ENCODE results near the gene ZHX3. TPM values are rescaled to one million over a fixed set of nuclear protein-coding genes. Genes with fewer than 3 reads are reported as not detected.

Gene ZHX3
- total RNA-seq, 1 donor from 2014 or later = 10.6 TPM

DNA sequence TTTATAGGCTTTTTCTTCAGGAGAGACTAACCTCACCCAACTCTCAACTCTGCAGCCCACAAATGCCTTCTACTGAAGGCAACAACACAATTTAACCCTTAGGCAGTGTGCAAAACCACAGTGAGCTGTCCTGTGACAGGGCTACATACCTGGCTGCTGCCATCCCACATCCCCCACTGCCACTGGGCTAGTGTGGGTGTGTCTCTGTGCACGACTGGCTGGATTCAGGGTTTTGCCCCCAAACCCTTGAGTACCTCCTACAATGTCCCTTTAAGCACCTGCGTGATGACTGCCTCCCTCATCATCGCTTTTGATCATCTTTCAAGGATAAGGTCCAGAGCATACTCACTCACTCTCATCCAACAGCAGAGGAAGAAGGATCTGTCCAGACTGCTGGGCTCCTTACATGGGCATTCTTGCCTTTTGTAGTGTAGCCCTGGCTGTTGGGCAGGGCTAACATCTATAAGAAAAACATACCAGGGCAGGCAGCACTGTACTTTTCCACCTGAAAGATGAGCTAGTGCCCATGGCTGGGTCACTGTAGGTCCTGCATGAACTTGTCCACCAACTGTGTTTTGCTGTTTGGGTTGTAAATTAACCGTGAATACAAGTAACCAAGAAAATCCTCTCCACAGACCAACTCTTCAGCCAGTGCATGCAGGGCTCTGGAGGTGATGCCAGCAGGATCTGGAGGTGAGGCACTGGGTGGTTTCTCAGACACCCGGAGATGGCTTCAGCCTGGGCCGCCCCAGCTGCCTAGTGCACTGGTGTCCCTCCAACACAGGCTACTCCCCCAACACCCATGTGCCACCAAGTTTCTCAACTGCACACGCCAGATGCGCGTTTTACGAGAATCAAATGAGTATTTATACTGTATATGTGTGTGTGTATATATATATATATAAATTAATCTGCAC lies 135.0 kb downstream of the ZHX3 start:
- no peak for DNase-seq

DNA sequence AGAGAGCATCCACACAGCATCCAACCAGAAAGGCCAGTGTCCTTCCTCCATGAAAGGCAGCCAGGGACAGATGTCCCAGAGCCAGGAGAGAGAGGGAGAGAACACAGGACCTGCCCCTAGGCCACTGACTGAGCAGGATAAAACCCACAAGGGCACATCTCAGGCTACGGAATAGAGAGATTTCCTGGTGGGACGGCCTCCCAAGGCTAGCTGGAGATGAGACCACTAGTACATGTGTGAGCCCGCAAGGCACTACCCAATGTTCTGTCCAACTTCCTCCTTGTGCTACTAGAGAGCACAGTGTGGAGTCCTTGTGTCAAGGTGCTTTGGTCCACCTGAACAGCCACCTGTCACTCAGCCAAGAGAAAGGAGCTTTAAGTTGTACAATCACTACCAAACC lies 136.0 kb downstream of the ZHX3 start:
- no peak for DNase-seq

DNA sequence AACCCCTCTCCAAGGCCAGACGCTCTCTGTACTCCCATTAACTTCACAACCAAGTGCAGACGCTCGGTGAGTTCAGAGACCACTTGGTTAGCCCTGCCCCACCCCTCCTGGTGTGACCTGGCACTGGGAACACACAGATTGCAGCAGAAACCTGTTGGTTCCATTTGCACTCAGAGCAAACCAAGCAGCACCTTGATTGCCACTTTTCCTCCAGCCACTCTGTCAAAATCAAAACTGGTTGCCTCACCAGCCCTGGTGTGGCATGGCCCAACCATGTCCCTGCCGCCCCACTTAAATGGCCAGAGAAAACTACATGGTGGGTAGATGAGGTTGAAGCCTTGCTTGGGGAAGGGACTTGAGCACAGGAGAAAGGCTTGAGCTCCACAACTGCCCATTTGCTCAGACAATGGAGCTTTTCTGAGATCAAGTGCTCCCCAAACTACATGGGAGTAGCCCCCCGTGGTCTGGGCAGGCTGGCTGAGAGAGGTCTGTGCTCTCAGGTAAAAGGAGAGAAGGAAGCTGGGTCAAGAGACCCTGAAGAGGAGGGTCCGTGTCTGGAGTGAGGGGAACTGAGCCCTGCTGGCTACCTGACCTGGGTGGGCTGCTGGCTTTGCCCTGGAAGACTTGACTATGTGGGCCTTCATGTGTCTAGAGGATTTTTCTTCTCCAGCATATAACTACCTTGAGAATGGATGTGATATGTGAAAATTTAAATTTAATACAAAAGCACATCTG lies 136.8 kb downstream of the ZHX3 start:
- DNase-seq = no peak

DNA sequence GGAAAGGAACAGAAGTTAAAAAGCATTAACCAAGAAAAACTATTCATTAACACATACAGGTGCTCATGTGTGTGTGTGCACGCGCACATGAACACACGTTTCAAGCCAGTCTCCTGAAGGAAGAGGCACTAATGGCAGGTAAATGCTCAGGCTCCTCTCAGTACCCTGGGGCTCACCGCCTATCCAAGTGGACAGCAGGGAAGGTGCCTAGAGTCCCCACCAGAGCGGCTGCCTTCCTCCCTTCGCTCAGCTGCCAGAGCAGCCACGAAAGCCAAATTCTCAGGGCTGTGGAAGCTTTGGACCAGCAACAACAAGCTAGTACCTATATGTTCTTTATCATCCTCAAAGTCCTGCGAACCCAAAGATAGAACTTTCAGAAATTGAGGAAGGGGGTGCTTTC lies 137.6 kb downstream of the ZHX3 start:
- DNase-seq = no peak

DNA sequence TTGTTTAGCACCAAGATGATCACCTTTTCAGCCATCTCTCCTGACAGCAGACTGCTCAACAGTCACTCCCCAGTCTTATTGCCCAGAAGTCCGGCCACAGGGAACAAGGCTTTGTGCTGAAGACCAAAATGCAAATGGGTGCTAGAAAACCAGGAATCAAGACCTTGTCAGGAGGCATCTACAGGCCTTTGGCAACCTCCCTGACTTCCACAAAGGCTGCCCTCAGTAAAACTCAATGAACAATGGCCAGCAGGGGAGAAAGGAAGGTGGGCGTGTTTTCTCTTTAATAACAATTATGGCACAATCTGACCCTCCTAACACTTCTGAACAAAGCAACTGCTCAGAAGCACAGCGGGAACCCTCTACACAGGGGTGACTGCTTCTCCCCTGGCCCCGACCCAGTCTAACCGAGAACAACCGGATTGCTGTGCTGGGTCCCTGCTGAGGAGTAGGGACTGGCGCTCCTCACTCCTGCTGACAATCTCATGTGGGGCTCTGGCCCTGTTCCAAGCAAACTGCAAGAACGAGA lies 138.6 kb downstream of the ZHX3 start:
- DNase-seq = peak; percentile 67

DNA sequence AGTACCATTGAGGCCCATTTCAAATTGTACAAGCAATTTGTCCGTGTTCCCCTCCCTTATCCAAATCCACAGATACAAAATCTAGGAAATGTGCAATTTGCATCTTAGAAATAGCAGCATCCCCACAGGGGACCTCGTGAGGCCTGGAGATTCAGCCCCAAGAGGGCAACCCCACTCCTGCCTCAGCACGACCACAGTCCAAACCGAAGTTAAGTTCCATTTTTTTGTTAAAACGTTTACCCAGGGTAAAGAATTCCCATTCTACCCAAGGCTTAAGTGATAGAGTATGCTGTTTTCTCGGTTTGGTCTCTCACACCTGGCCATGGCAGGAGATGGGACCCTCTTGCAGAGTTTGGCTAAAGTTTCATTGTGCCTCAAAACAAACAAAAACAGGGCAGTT lies 139.0 kb downstream of the ZHX3 start:
- DNase-seq = no peak

DNA sequence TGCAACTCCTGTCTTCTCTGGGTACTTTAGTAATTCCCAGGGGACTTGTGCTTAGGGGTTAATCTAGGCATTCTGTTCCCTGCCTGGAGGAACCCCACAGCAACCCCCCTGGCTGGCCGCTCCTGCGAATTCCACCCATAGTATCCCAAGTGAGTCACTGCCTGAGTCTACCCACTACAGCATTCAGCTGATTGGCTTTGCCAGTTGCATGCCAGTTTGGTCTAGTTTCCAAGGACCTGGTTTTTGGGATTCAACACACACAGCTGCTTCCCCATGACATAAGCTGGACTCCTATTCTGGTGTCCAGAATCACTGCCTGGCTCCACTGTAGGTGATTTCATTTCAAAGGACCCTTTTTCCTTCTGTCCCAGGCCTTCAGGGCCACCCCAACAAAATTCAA lies 139.9 kb downstream of the ZHX3 start:
- DNase-seq = peak; percentile 82

DNA sequence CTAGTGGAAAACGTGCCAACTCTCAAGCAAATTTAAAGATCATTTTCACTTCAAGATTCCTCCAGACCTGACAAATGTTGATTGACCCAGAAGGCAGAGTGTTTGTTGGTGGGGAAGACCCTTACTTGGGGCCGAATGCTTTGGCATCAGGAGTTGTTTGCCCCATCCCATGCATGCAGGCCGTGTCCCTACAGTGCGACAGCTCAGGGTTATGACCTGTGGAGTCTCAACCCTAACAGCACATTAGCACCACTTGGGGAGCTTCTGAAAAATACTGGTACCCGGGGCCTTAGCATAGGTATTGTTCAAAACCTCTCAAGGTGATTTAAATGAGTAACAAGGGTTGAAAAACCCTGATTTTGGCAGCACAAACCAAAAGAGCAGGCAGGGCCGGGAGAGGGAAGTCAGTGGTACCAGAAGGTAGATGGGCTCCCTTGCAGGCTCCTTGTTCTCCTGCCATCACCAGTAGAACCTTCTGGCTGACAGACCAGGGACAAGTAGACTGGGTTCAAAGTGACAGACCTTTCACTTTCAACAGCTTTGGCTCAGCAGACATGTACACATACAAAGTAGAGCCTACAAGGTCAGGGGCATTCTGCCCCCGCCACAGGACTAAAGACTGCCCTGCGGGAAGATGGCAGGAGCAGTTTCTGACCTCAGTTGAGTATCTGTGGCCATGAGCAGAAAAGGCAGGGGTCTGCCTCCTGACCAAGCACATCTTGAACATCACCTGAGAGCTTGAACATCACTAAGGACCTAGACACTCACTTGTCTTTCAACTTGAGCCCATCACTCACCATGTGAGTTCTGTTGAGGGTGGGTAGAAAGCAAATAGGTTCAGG lies 140.6 kb downstream of the ZHX3 start:
- no peak for DNase-seq

DNA sequence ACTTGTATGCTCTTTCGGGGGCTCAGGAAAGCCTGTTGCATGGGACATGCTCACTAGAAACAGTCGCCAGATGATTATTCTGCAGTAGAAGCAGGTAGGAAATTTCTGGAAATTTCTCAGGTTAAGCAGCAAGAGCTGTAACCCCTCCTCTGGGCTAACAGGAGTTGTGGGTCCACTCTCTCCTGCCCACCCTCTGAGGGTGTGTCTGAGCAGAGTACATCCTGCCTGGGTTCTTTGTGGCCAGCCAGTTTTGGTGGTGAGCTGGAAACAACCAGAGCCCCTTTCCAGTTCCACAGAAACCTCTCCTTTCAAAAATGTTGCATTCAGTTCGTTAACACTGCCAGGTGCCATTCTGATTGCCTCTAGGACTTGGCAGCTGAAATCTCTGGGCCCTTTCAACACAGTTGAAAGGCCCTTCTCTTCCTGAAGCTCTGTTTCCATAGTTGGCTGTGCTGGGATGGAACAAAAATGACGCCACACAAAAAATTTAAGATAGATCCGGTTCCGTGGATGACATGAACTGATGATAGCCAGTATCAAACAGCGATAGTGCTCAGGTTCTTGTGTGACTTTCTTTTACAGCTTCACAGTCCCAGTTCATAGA lies 141.7 kb downstream of the ZHX3 start:
- DNase-seq = no peak

DNA sequence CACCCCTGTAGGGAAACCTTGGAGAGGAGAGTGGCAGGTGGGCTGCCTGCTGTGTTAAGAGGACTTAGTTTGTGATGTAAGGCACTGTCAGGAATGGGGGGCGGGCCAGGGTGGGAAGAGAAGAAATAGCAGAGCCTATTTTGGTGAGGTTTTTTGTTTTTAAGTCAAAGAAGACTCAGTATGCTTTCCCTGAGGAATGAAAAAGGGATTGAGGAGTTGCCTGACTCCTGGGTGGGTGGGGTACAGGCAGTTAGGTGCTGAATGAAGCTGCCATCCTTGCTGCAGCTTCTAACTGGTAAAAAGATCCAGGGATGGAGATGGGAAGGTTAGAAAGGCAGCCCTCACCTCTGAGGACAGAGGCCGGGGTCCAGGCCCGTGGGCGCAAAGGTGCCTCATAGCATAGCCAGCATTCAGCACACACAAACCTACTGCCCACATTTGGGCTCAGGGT lies 142.3 kb downstream of the ZHX3 start:
- no peak for DNase-seq

DNA sequence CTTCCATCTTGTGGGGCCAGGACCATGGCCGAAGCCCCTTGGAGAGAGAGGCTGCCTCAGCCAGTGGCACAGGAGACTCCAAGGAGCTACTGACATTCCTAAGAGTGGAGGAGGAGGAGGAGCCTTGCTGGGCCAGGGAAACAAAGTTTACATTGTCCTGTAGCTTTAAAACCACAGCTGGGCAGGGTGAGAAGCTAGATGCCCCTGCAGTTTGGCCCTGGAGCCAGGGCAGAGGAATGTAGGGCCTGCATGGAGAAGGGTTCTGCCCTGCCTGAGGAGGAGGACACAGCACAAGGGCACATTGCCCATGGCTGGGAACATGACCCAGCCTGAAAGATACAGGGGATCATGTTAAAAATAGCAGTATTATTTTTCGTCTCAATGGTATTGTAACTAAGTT lies 142.7 kb downstream of the ZHX3 start:
- DNase-seq = no peak

DNA sequence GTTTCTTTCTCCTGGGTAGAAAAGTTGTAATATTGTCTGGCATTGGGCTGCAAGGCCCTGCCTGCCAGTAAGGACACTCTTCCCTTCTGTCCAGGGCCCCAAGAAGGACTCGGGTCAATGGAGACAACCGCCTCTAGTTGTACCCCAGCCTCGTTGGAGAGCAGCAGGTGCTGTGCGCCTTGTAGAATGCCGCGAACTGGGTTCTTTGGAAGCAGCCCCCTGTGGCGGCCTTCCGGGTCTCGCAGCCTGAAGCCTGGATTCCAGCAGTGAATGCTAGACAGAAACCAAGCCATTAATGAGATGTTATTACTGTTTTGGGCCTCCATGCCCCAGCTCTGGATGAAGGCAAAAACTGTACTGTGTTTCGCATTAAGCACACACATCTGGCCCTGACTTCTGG lies 143.2 kb downstream of the ZHX3 start:
- no peak for DNase-seq

DNA sequence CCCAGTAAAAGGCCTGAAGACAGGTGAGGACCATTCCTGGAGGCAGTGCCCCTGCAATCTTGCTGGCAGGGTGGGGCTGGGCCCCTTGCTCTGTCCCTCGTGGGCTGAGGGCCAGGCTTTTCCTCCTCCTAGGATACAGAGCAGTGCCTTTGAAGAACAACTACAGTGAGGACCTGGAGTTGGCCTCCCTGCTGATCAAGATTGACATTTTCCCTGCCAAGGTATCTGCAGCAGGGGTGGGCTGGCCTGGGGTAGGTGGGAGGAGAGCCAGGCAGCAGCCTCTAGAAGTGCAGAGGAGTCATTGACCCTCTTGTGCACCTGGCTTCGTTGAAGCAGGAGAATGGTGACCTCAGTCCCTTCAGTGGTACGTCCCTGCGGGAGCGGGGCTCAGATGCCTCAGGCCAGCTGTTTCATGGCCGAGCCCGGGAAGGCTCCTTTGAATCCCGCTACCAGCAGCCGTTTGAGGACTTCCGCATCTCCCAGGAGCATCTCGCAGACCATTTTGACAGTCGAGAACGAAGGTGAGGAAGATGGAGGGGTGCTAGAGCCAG lies 143.7 kb downstream of the ZHX3 start:
- DNase-seq = no peak

DNA sequence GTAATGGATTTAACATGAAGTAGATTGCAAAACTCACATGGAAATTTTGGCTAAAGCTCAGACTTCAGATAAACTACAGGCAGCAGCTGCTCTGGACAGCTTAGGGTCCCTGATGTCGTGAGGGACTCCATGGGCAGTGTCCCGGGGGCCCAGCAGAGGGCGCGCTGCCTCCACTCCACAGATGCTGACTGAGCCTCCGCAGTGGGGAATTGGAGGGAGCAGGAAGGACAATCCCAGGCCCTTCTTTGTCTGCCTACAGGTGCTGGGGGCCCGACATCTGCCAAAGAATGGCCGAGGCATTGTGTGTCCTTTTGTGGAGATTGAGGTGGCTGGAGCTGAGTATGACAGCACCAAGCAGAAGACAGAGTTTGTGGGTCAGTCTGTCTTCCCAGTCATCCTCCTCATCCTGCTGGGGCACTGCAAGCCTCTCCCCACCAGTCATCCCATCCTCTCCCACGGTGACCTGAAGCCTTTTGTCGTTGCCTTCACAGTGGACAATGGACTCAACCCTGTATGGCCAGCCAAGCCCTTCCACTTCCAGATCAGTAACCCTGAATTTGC lies 144.3 kb downstream of the ZHX3 start:
- DNase-seq = peak; percentile 86

DNA sequence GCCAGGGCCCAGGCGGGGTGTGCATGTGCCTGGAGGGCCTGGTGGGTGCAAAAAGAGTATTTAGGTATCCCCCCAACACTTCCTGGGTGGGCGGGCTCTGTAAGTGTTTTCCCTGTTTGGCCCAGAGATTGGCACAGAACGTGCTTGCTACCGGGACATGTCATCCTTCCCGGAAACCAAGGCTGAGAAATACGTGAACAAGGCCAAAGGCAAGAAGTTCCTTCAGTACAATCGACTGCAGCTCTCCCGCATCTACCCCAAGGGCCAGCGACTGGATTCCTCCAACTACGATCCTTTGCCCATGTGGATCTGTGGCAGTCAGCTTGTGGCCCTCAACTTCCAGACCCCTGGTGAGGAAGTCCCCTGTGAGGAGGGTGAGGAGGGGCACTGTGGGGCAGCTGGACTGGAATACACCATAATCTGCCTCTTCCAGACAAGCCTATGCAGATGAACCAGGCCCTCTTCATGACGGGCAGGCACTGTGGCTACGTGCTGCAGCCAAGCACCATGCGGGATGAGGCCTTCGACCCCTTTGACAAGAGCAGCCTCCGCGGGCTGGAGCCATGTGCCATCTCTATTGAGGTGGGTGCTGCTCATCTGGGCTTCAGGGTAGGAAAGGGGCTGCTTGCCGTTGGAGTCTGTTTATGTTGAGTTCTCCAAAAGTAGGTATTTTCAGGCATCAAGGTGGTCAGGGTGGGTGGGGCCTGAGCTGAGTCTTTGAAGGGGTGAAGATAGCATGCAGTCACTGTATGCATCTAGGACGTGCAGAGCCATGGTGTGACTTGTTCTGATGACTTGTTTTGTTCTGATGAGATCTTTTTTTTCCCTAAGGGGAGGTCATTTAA lies 145.0 kb downstream of the ZHX3 start:
- peak; percentile 41 for DNase-seq

DNA sequence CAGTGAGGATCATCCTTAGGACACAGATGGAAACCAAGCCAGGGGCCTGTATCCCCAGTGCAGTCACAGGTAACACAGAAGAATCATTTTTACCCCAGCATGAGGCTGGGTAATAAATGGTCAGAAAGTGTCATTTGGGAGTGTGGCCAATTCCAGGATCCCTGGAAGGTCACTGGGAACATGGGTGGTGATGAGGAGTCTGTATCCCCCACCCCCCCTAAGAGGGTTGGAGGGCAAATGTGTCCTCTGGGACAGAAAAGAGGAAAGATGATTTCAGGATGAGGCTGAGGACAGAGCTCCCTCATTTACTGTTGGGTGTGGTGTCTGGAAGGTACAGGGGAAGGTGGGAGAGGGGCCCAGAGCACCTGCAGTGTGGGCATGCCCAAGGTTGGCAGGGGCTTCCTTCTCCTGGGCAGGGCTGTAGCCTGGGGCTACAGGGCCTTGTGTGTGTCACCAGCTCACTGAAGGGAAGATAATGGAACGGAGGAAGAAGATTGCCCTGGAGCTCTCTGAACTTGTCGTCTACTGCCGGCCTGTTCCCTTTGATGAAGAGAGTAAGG lies 145.7 kb downstream of the ZHX3 start:
- DNase-seq = no peak

DNA sequence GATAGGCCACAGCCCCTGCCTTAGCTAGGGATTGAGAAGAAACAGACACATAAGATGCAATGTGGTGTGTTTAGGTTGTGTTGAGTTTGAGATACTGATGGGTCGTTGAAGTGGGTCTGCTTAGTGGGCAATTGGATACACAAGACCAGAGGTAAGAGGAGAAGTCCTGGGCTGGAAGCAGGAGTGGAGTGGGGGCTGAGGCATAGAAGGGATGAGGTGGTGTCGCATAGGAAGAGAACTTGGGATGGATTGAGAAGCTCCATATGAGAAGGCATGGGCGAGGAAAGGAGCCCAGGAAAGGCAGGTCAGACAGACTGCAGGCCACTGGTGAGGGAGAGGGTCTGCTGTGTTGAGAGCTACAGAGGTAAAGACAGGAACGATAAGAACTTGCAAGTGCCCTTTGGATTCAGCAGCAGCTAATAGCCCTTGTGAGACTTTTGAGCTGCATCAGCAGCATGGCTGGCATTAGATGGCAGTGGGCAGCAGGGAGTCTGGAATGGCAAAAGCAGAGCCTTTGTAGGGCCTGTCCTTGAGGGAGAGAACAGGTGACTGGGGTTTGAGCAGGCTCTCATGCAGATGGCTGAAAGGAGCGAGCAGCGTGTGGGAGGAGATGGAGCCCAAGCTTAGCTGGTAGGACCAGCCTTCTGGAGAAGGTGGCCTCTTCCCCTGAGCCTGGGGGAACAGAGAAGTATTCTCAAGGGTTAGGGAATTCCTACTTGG lies 147.0 kb downstream of the ZHX3 start:
- no peak for DNase-seq

DNA sequence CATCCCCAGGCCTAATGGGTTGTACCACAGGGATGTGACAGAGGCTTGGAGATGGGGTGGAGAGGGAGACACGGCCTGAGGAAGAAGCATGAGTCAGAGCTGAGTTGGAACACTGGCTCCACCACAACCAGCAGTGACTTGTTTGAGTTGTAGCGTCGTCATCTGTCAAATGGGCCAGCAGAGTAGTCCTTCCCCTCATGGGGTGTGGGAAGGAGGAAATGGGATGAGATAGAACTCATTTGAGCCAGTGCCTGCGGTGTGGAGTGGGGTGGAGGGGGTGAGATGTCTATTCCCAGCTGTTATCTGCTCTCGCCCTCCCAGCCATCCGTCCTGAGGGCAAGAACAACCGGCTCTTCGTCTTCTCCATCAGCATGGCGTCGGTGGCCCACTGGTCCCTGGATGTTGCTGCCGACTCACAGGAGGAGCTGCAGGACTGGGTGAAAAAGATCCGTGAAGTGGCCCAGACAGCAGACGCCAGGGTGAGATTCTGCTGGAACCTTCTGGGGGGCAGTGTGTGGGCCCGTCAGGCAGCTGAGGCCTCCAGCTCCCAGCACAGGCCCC lies 147.7 kb downstream of the ZHX3 start:
- no peak for DNase-seq

DNA sequence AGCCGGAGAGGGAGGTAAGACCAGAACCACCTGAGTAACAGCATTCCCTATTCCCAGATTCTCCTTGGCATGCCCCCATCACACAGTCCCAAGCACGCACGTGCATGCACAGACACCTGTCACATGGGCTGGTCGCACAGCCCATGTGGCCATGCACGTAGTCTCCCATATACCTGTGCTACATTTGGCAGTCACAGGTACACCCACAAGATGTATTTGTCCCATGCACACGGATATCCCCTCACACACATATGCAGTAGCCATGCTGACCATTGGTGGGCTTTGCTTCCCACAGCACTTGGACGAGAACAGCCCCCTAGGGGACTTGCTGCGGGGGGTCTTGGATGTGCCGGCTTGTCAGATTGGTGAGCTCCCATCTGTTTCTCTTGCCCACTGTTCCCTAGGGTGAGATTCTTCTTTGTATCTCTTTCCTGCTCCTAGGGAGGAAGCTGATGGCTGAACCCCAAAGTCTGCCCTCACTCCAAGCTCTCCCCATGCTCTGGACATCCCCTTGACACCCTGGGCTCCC lies 148.3 kb downstream of the ZHX3 start:
- no peak for DNase-seq
